ENCODE measurements around the gene TRIM6. TPM values are rescaled to one million over a fixed set of nuclear protein-coding genes. Genes with fewer than 3 reads are reported as not detected.
"Not testable (repeated sequence)": the region's sequence is repeated elsewhere in the genome, so short reads cannot be mapped to it uniquely, and the experiment has no call there.

Gene TRIM6
- total RNA-seq, 4 donors from 2014 or later: 1.7 to 9.9 (median 6.4) TPM

- no peak for DNase-seq
- 50 to 62% methylated on average over 1 of the region's 1 CpG for WGBS, 2 donors
- no peak for TF ChIP-seq POLR2A (IDR thresholded peaks at IDR 0.05)
- TF ChIP-seq, protein P1, sequence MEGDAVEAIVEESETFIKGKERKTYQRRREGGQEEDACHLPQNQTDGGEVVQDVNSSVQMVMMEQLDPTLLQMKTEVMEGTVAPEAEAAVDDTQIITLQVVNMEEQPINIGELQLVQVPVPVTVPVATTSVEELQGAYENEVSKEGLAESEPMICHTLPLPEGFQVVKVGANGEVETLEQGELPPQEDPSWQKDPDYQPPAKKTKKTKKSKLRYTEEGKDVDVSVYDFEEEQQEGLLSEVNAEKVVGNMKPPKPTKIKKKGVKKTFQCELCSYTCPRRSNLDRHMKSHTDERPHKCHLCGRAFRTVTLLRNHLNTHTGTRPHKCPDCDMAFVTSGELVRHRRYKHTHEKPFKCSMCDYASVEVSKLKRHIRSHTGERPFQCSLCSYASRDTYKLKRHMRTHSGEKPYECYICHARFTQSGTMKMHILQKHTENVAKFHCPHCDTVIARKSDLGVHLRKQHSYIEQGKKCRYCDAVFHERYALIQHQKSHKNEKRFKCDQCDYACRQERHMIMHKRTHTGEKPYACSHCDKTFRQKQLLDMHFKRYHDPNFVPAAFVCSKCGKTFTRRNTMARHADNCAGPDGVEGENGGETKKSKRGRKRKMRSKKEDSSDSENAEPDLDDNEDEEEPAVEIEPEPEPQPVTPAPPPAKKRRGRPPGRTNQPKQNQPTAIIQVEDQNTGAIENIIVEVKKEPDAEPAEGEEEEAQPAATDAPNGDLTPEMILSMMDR (IDR thresholded peaks at IDR 0.05): no peak
- no peaks in the 10 kb centered on the region for H3K4me1 ChIP-seq
- H3K4me3 ChIP-seq: no peak overlapping the region
- peaks cover 0 to 92% (median 0%) of the 10 kb centered on the region in 3 donors for H3K36me3 ChIP-seq
- intact Hi-C loops (cut with DNase I): no loop called here
- H3K27ac ChIP-seq: no peak overlapping the region
- H3K9me3 ChIP-seq: no peaks in the 10 kb centered on the region
- H3K27me3 ChIP-seq: no peaks in the 10 kb centered on the region
Measured at GRCh38 chr11:5639953-5640352, 43.5 kb downstream of the TRIM6 start.

GRCh38 chr11:5643585-5643984 is 47.1 kb downstream of the TRIM6 start:
- no peak for DNase-seq
- H3K4me1 ChIP-seq: no peaks in the 10 kb centered on the region
- no peak overlapping the region for H3K4me3 ChIP-seq
- H3K27ac ChIP-seq: no peak overlapping the region
- TF ChIP-seq, protein P1 (IDR thresholded peaks at IDR 0.05): no peak
- no peak for TF ChIP-seq POLR2A (IDR thresholded peaks at IDR 0.05)
- no peaks in the 10 kb centered on the region for H3K9me3 ChIP-seq
- intact Hi-C loops (cut with DNase I): no loop called here
- peaks cover 0 to 58% (median 0%) of the 10 kb centered on the region in 3 donors for H3K36me3 ChIP-seq
- H3K27me3 ChIP-seq: no peaks in the 10 kb centered on the region

DNA sequence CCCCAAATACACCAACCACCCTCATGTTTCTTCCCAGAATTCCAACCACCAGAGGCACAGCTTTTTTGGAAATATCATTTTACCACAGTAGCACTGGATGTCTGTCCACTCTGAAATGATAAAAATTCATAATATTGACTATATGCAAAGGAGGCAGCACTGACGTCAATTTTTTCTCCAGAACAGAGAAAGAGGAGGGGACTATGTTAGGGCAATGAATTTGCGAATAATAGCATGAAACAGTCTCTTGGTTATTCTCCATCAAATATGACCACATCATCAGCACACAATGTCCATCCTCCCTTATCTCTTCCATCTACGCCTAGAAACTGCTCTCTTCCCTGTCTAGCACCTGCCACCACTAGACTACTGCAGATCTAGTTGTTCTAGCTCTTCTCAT is 49.7 kb downstream of the TRIM6 start:
- DNase-seq: no peak
- no peaks in the 10 kb centered on the region for H3K4me1 ChIP-seq
- no peak overlapping the region for H3K4me3 ChIP-seq
- no peak for TF ChIP-seq POLR2A (IDR thresholded peaks at IDR 0.05)
- TF ChIP-seq, protein P1 (IDR thresholded peaks at IDR 0.05): no peak
- peaks cover 0 to 37% (median 0%) of the 10 kb centered on the region in 3 donors for H3K36me3 ChIP-seq
- no peak overlapping the region for H3K27ac ChIP-seq
- WGBS, 2 donors: 93 to 96% methylated on average over 3 of the region's 3 CpGs
- no peaks in the 10 kb centered on the region for H3K27me3 ChIP-seq
- intact Hi-C loops (cut with DNase I): no loop called here
- H3K9me3 ChIP-seq: no peaks in the 10 kb centered on the region

DNA sequence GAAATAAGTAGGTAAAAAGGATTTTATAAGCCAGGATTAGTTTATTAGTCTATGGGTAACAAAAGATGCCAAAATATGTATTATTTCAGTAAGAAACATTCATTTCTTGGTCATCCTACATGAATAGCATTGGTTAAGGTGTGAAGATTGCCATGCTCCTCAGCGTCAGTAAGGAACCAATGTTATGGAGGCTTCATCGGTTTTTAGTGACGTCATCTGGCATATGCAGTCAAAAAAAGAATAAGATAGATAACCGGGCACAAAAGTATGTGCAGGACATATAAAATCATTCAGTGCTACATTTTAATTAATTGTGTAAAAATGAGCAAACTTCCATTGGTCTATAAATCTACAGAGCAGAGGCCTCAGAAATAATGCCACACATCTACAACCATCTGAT is 59.0 kb downstream of the TRIM6 start:
- Histone ChIP-seq H3K9me3 (no peaks in the 10 kb centered on the region), H3K27me3 (no peaks in the 10 kb centered on the region), H3K4me1 (no peaks in the 10 kb centered on the region), H3K27ac (no peak overlapping the region), H3K4me3 (no peak overlapping the region), H3K36me3 (no peaks in the 10 kb centered on the region)
- TF ChIP-seq, protein P1 (IDR thresholded peaks at IDR 0.05): no peak
- TF ChIP-seq POLR2A (IDR thresholded peaks at IDR 0.05): no peak
- no peak for DNase-seq
- intact Hi-C loops (cut with DNase I): no loop called here
- 86 to 95% methylated on average over 4 of the region's 4 CpGs for WGBS, 2 donors

GRCh38 chr11:5656956-5657355 is 60.5 kb downstream of the TRIM6 start:
- not testable (repeated sequence) for H3K36me3 ChIP-seq
- 96 to 100% methylated on average over 2 of the region's 2 CpGs for WGBS, 2 donors

DNA sequence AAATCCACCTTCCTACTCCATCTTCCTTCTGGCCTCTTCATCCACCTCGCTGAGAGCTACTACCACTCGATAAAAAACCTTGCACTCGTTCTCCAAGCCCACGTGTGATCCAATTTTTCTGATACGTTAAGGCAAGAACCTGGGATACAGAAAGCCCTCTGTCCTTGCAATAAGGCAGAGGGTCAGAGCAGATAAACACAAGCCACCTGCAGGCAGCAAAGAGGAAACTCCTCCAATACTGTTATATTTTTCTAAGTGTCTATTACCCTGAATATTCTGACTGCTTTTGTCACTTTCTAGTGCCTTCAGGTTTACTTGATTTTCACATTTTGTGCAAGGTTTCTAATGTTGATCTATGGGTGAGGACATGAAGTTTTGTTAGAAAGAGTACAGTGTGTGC is 61.9 kb downstream of the TRIM6 start:
- intact Hi-C loops (cut with DNase I): no loop called here
- no peak for TF ChIP-seq POLR2A (IDR thresholded peaks at IDR 0.05)
- TF ChIP-seq, protein P1 (IDR thresholded peaks at IDR 0.05): no peak
- Histone ChIP-seq H3K4me3 (no peak overlapping the region), H3K27me3 (no peaks in the 10 kb centered on the region), H3K4me1 (no peaks in the 10 kb centered on the region), H3K9me3 (no peaks in the 10 kb centered on the region), H3K36me3 (peaks cover 0 to 17% (median 0%) of the 10 kb centered on the region in 3 donors), H3K27ac (no peak overlapping the region)
- WGBS, 2 donors: 96% methylated on average over 5 of the region's 5 CpGs
- no peak for DNase-seq

More at GRCh38 chr11:5656956-5657355, 60.5 kb downstream of the TRIM6 start:
- H3K27ac ChIP-seq; H3K4me1 ChIP-seq; DNase-seq; H3K27me3 ChIP-seq; intact Hi-C loops (cut with DNase I); H3K4me3 ChIP-seq; H3K9me3 ChIP-seq: not testable (repeated sequence)

All from esophagus squamous epithelium (tissue), 5 donors.